Keratinocyte (primary cell): Measurements from ENCODE around the gene CD93. TPM values are rescaled to one million over a fixed set of nuclear protein-coding genes. Genes with fewer than 3 reads are reported as not detected.

Experiments used
- DNase-seq: peaks from one replicate; pipeline ENCODE4 v3.0.0-alpha.2; 2011; ENCODE audit warnings: low read depth, missing footprints, low spot score
- FAIRE-seq: peaks from 2 replicates; lab custom pipeline; 2011; peaks lifted over from hg19 to GRCh38; lab: Jason Lieb, UNC
- H2AFZ ChIP-seq: 2 replicates; pipeline ENCODE4 v1.6.0; 2012; ENCODE audit warnings: low read length, control low read depth, inconsistent platforms; ENCODE audit not compliant: control insufficient read depth
- H3K27ac ChIP-seq: 2 replicates; pipeline ENCODE4 v1.5.1; 2011; ENCODE audit warnings: low read length; ENCODE audit not compliant: control insufficient read depth, insufficient read depth
- H3K27me3 ChIP-seq: 3 replicates; pipeline ENCODE4 v1.6.0; 2011; ENCODE audit warnings: low read length; ENCODE audit not compliant: control insufficient read depth, insufficient read depth; ENCODE audit errors: extremely low read depth
- H3K36me3 ChIP-seq, 2 experiments: 2 replicates in 1 of 2; 3 replicates in 1 of 2; pipeline ENCODE4 v1.5.1; 2011; ENCODE audit warnings: low read length in 2 of 2, mild to moderate bottlenecking in 1 of 2; ENCODE audit not compliant: control insufficient read depth in 2 of 2, insufficient read depth in 2 of 2; ENCODE audit errors: extremely low read depth in 1 of 2
- H3K4me1 ChIP-seq: 3 replicates; pipeline ENCODE4 v1.5.1; 2011; ENCODE audit warnings: low read length; ENCODE audit not compliant: control insufficient read depth, insufficient read depth; ENCODE audit errors: extremely low read depth
- H3K4me2 ChIP-seq: 3 replicates; pipeline ENCODE4 v1.6.0; 2011; ENCODE audit warnings: low read depth, low read length; ENCODE audit not compliant: control insufficient read depth, insufficient read depth; ENCODE audit errors: extremely low read depth
- H3K4me3 ChIP-seq, 3 experiments: fragments of 200-600 bp in 1 of 3; sonication (generic) in 1 of 3; 2 replicates in 2 of 3; 3 replicates in 1 of 3; pipeline ENCODE4 v1.5.1; 2011 to 2016; ENCODE audit warnings: low read length in 3 of 3, mild to moderate bottlenecking in 3 of 3, control low read depth in 2 of 3, inconsistent platforms in 1 of 3, low read depth in 1 of 3, mixed read lengths in 1 of 3, mixed run types in 1 of 3, moderate library complexity in 1 of 3; ENCODE audit not compliant: control insufficient read depth in 2 of 3, insufficient read depth in 2 of 3; ENCODE audit errors: extremely low read depth in 1 of 3
- H3K79me2 ChIP-seq: 2 replicates; pipeline ENCODE4 v1.6.0; 2012; ENCODE audit warnings: low read length; ENCODE audit not compliant: control insufficient read depth, insufficient read depth
- H3K9ac ChIP-seq: 3 replicates; pipeline ENCODE4 v1.6.0; 2011; ENCODE audit warnings: low read length; ENCODE audit not compliant: control insufficient read depth, insufficient read depth; ENCODE audit errors: extremely low read depth
- H3K9me1 ChIP-seq: 3 replicates; pipeline ENCODE4 v1.6.0; 2011; ENCODE audit warnings: low read length; ENCODE audit not compliant: control insufficient read depth, insufficient read depth; ENCODE audit errors: extremely low read depth
- H3K9me3 ChIP-seq: 2 replicates; pipeline ENCODE4 v1.5.1; 2012; ENCODE audit warnings: low read depth, low read length; ENCODE audit not compliant: control insufficient read depth
- H4K20me1 ChIP-seq: 3 replicates; pipeline ENCODE4 v1.6.0; 2011; ENCODE audit warnings: low read length; ENCODE audit not compliant: control insufficient read depth, insufficient read depth; ENCODE audit errors: extremely low read depth
- CTCF ChIP-seq, 3 experiments: IDR thresholded peaks in 1 of 3; conservative IDR thresholded peaks in 1 of 3; optimal IDR thresholded peaks in 1 of 3; 2 replicates in 2 of 3; 3 replicates in 1 of 3; pipeline versions ENCODE3 to v1.5.1; 2011; ENCODE audit warnings: low read length in 3 of 3, mild to moderate bottlenecking in 3 of 3, moderate library complexity in 2 of 3, control low read depth in 1 of 3, inconsistent platforms in 1 of 3; ENCODE audit not compliant: insufficient read depth in 2 of 3; ENCODE audit errors: extremely low read depth in 1 of 3
- EZH2 ChIP-seq: IDR thresholded peaks from one replicate; pipeline ENCODE4 v1.6.1; 2012; ENCODE audit warnings: inconsistent platforms, mild to moderate bottlenecking, low read length, moderate library complexity
- dilution Hi-C: fragments of 300-500 bp; cut with MboI; formaldehyde crosslinking; loops from one replicate; pipeline ENCODE4 v1.7.0; 2020; ENCODE audit warnings: low sequenced_read_pairs; ENCODE audit not compliant: extremely low pct_ligation_motif_present
- polyA plus RNA-seq, 5 experiments: library from polyadenylated mRNA; depleted of rRNA in 3 of 5; stranded (reverse) in 3 of 5; stranded (forward) in 1 of 5; unstranded in 1 of 5; fragments of >200 nt; gene quantifications; 1 replicate in 1 of 5; 2 replicates in 3 of 5; 3 replicates in 1 of 5; pipeline versions ENCODE4 v1.2.1 to v1.2.3, GENCODE V29; 2011 to 2012; ENCODE audit warnings: missing spikeins in 2 of 5, low read depth in 1 of 5, low replicate concordance in 1 of 5

The CD93 gene
- polyA plus RNA-seq, 1 donor (not counting 4 experiments of a cell fraction or from before 2014, with no cell fraction given): not detected

- Histone ChIP-seq H3K27me3 (no peaks in the 10 kb centered on the region), H3K9ac (no peak overlapping the region), H3K27ac (no peak overlapping the region), H3K36me3 (no peaks in the 10 kb centered on the region), H3K9me3 (no peaks in the 10 kb centered on the region), H3K79me2 (no peaks in the 10 kb centered on the region), H3K4me1 (peaks cover 19% of the 10 kb centered on the region), H4K20me1 (no peaks in the 10 kb centered on the region), H3K9me1 (no peaks in the 10 kb centered on the region), H3K4me2 (no peak overlapping the region), H3K4me3 (no peak overlapping the region), H2AFZ (no peak overlapping the region)
- FAIRE-seq: no peak
- TF ChIP-seq EZH2 (no peak), CTCF (optimal IDR thresholded peaks at IDR 0.05 in 1 of 3, IDR thresholded peaks at IDR 0.05 in 1 of 3, conservative IDR thresholded peaks at IDR 0.05 in 1 of 3; ENCODE audit: extremely low read depth in 1 of 3, insufficient read depth in 2 of 3, low read length in 3 of 3) (no peak)
- no peak for DNase-seq
- dilution Hi-C loops: no loop called here
Observed at GRCh38 chr20:23132930-23133559, 46.9 kb upstream of the CD93 start.

GRCh38 chr20:23132293-23132929, 46.3 kb upstream of the CD93 start:
- H3K36me3 ChIP-seq: no peaks in the 10 kb centered on the region
- dilution Hi-C loops: no loop called here
- H3K4me1 ChIP-seq: peaks cover 15% of the 10 kb centered on the region
- no peak for DNase-seq
- no peak for TF ChIP-seq CTCF (optimal IDR thresholded peaks at IDR 0.05 in 1 of 3, IDR thresholded peaks at IDR 0.05 in 1 of 3, conservative IDR thresholded peaks at IDR 0.05 in 1 of 3; ENCODE audit: extremely low read depth in 1 of 3, insufficient read depth in 2 of 3, low read length in 3 of 3)
- TF ChIP-seq EZH2: no peak
- no peaks in the 10 kb centered on the region for H3K9me3 ChIP-seq
- FAIRE-seq: no peak
- no peak overlapping the region for H2AFZ ChIP-seq
- H3K79me2 ChIP-seq: no peaks in the 10 kb centered on the region
- H3K4me2 ChIP-seq: no peak overlapping the region
- no peaks in the 10 kb centered on the region for H3K27me3 ChIP-seq
- H3K9ac ChIP-seq: no peak overlapping the region
- no peaks in the 10 kb centered on the region for H3K9me1 ChIP-seq
- no peak overlapping the region for H3K27ac ChIP-seq
- H3K4me3 ChIP-seq: no peak overlapping the region
- no peaks in the 10 kb centered on the region for H4K20me1 ChIP-seq
